GM19397 (cell line): ENCODE data around the gene CAMK2A.

ENCODE experiments used
- ATAC-seq: cut with Tn5 transposase; IDR thresholded peaks from one replicate; pipeline ENCODE4 v1.9.1; 2021; ENCODE audit warnings: mild to moderate bottlenecking, moderate library complexity; ENCODE audit not compliant: unreplicated experiment

Gene CAMK2A

GRCh38 chr5:150214289-150214688 is 75.3 kb downstream of the CAMK2A start:
- no peak for ATAC-seq

GRCh38 chr5:150213530-150213929 is 76.0 kb downstream of the CAMK2A start:
- ATAC-seq = no peak

- ATAC-seq = no peak
Observed at GRCh38 chr5:150211156-150212030, 78.2 kb downstream of the CAMK2A start.

- ATAC-seq = no peak
Observed at GRCh38 chr5:150210644-150211043, 78.9 kb downstream of the CAMK2A start.

- ATAC-seq = no peak
Observed at GRCh38 chr5:150209099-150209635, 80.4 kb downstream of the CAMK2A start.

- no peak for ATAC-seq
Observed at GRCh38 chr5:150208187-150209098, 81.1 kb downstream of the CAMK2A start.

GRCh38 chr5:150206779-150207115 is 82.8 kb downstream of the CAMK2A start:
- ATAC-seq = no peak

GRCh38 chr5:150206098-150206778 is 83.3 kb downstream of the CAMK2A start:
- no peak for ATAC-seq

- no peak for ATAC-seq
Observed at GRCh38 chr5:150204590-150204960, 85.0 kb downstream of the CAMK2A start.

- no peak for ATAC-seq
Observed at GRCh38 chr5:150203832-150204589, 85.6 kb downstream of the CAMK2A start.

- no peak for ATAC-seq
Observed at GRCh38 chr5:150202501-150202900, 87.1 kb downstream of the CAMK2A start.

- no peak for ATAC-seq
Observed at GRCh38 chr5:150197476-150197875, 92.1 kb downstream of the CAMK2A start.

- no peak for ATAC-seq
Observed at GRCh38 chr5:150196986-150197385, 92.6 kb downstream of the CAMK2A start.

- ATAC-seq = no peak
Observed at GRCh38 chr5:150196514-150196913, 93.1 kb downstream of the CAMK2A start.

- ATAC-seq = no peak
Observed at GRCh38 chr5:150195736-150196485, 93.7 kb downstream of the CAMK2A start.

GRCh38 chr5:150192462-150192861 is 97.1 kb downstream of the CAMK2A start:
- ATAC-seq = no peak

- ATAC-seq = no peak
Observed at GRCh38 chr5:150190987-150191386, 98.6 kb downstream of the CAMK2A start.

GRCh38 chr5:150190503-150190979 is 99.0 kb downstream of the CAMK2A start:
- no peak for ATAC-seq

GRCh38 chr5:150189728-150190502 is 99.7 kb downstream of the CAMK2A start, which contains the start of gene SLC6A7:
SLC6A7 (plus strand) TSS chr5:150190062; CDS start chr5:150190328, 266 bp downstream.
- ATAC-seq = no peak
